Stomach (tissue), 9 donors: ENCODE data around the gene BCL2L1. TPM values are rescaled to one million over a fixed set of nuclear protein-coding genes. Genes with fewer than 3 reads are reported as not detected.

ENCODE experiments used
- DNase-seq, 2 donors: peaks; one replicate each; pipeline versions ENCODE4 v3.0.0 to v3.0.0-alpha.2; 2013 to 2019
- H3K27ac ChIP-seq, 5 donors: fragments of 200-600 bp in 4 of 5; sonication (generic) in 4 of 5; one replicate each; pipeline ENCODE4 v1.5.1; 2013 to 2019; ENCODE audit warnings: mild to moderate bottlenecking in 1 of 5, moderate library complexity in 1 of 5
- H3K27me3 ChIP-seq, 3 donors: fragments of 200-600 bp; sonication (generic); one replicate each; pipeline ENCODE4 v1.5.1; 2017 to 2019; ENCODE audit warnings: mixed run types in 1 of 3
- H3K36me3 ChIP-seq, 4 donors: fragments of 200-600 bp; sonication (generic); 1 replicate in 3 of 4; 2 replicates in 1 of 4; pipeline ENCODE4 v1.5.1; 2016 to 2019
- H3K4me1 ChIP-seq, 4 donors: fragments of 200-600 bp; sonication (generic); one replicate each; pipeline ENCODE4 v1.5.1; 2016 to 2019
- H3K4me3 ChIP-seq, 4 donors: fragments of 200-600 bp; sonication (generic) in 3 of 4; one replicate each; pipeline ENCODE4 v1.5.1; 2016 to 2019; ENCODE audit warnings: mild to moderate bottlenecking in 1 of 4
- H3K9me3 ChIP-seq, 4 donors: fragments of 200-600 bp; sonication (generic); one replicate each; pipeline ENCODE4 v1.5.1; 2016 to 2019
- CTCF ChIP-seq, 7 experiments: fragments of 450-650 bp in 4 of 7; fragments of 200-600 bp in 3 of 7; sonication (generic) in 3 of 7; IDR thresholded peaks; one replicate each; pipeline ENCODE4 v1.5.1; 2016 to 2019; ENCODE audit warnings: antibody characterized with exemption in 7 of 7, control low read depth in 2 of 7, mild to moderate bottlenecking in 1 of 7
- EP300 ChIP-seq: sonication (generic); formaldehyde crosslinking; IDR thresholded peaks from one replicate; pipeline ENCODE4 v1.6.1; 2017; ENCODE audit warnings: antibody characterized with exemption
- POLR2A ChIP-seq, 4 donors: fragments of 450-650 bp; IDR thresholded peaks; one replicate each; pipeline ENCODE4 v1.6.1; 2016; ENCODE audit warnings: antibody characterized with exemption in 4 of 4, control low read depth in 2 of 4, mild to moderate bottlenecking in 1 of 4, moderate library complexity in 1 of 4
- POLR2AphosphoS5 ChIP-seq, 3 donors: sonication (generic); formaldehyde crosslinking; IDR thresholded peaks; one replicate each; pipeline ENCODE4 v1.6.1; 2016; ENCODE audit warnings: antibody characterized with exemption in 3 of 3
- WGBS, 5 donors: extraction: QIAGEN DNeasy Blood & Tissue Kit in 3 of 5; methylation state at CpG; one replicate each; pipeline versions ENCODE4 v1.1.5 to v1.1.7; 2013 to 2018; 5-methylcytosine and 5-hydroxymethylcytosine counted together
- intact Hi-C: fragments of 100-400 bp; cut with DNase I; formaldehyde crosslinking; loops from one replicate; pipeline ENCODE4 v1.15.1; 2023; ENCODE audit warnings: low total_unique reads
- polyA plus RNA-seq, 3 donors: library from polyadenylated mRNA; stranded (reverse); fragments of 200-250 nt; gene quantifications; one replicate each; pipeline ENCODE4 v1.2.3, GENCODE V29; 2013
- total RNA-seq, 5 donors: library from RNA; depleted of rRNA; stranded (reverse); fragments of >200 nt; gene quantifications; one replicate each; pipeline versions ENCODE4 v1.1.0 to v1.2.3, GENCODE V29; 2014 to 2016
- donor health status: healthy with polysubstance abuse.
- donor health status: Bipolar disorder and iron deficiency.
- donor health status: healthy.

The BCL2L1 gene
- total and polyA plus RNA-seq, 8 donors: 47.1 to 210 (median 70.8) TPM

- TF ChIP-seq POLR2AphosphoS5 (IDR thresholded peaks at IDR 0.05) (no peak), CTCF (IDR thresholded peaks at IDR 0.05) (no peak), EP300 (no peak), POLR2A (IDR thresholded peaks at IDR 0.05) (no peak)
- Histone ChIP-seq H3K27me3 (no peaks in the 10 kb centered on the region), H3K9me3 (no peaks in the 10 kb centered on the region), H3K36me3 (peaks cover 0 to 6% (median 0%) of the 10 kb centered on the region in 4 donors), H3K27ac (no peak overlapping the region), H3K4me3 (no peak overlapping the region), H3K4me1 (no peaks in the 10 kb centered on the region)
- intact Hi-C loops: no loop called here
- WGBS, 5 donors: 94 to 100% (median 95%) methylated on average over 3 of the region's 3 CpGs
- DNase-seq: no peak
Observed at GRCh38 chr20:31767805-31768204, 45.1 kb upstream of the BCL2L1 start.

GRCh38 chr20:31764641-31765305 lies 42.1 kb upstream of the BCL2L1 start:
- no peak for DNase-seq
- Histone ChIP-seq H3K4me3 (no peak overlapping the region), H3K27ac (no peak overlapping the region), H3K9me3 (no peaks in the 10 kb centered on the region), H3K36me3 (peaks cover 0 to 6% (median 0%) of the 10 kb centered on the region in 4 donors), H3K4me1 (no peaks in the 10 kb centered on the region), H3K27me3 (no peaks in the 10 kb centered on the region)
- intact Hi-C loops: no loop called here
- no peak for TF ChIP-seq EP300
- TF ChIP-seq POLR2AphosphoS5 (IDR thresholded peaks at IDR 0.05): no peak
- no peak for TF ChIP-seq CTCF (IDR thresholded peaks at IDR 0.05)
- TF ChIP-seq POLR2A (IDR thresholded peaks at IDR 0.05): no peak
- 86 to 95% (median 91%) methylated on average over 2 of the region's 2 CpGs for WGBS, 5 donors

GRCh38 chr20:31760519-31761240 lies 38.0 kb upstream of the BCL2L1 start:
- Histone ChIP-seq H3K4me1 (no peaks in the 10 kb centered on the region), H3K27me3 (no peaks in the 10 kb centered on the region), H3K9me3 (no peaks in the 10 kb centered on the region), H3K4me3 (no peak overlapping the region), H3K27ac (no peak overlapping the region), H3K36me3 (peaks cover 0 to 6% (median 0%) of the 10 kb centered on the region in 4 donors)
- 90 to 91% (median 90%) methylated on average over 6 of the region's 6 CpGs for WGBS, 5 donors
- no peak for DNase-seq
- intact Hi-C loops: no loop called here
- TF ChIP-seq EP300 (no peak), CTCF (IDR thresholded peaks at IDR 0.05) (no peak), POLR2AphosphoS5 (IDR thresholded peaks at IDR 0.05) (no peak), POLR2A (IDR thresholded peaks at IDR 0.05) (no peak)

GRCh38 chr20:31759836-31760518 lies 37.3 kb upstream of the BCL2L1 start:
- intact Hi-C loops: no loop called here
- Histone ChIP-seq H3K27me3 (no peaks in the 10 kb centered on the region), H3K36me3 (peaks cover 0 to 4% (median 0%) of the 10 kb centered on the region in 4 donors), H3K9me3 (no peaks in the 10 kb centered on the region), H3K4me3 (no peak overlapping the region), H3K4me1 (no peaks in the 10 kb centered on the region), H3K27ac (peak overlapping the region in 1 of 5 donors; percentile 20)
- TF ChIP-seq POLR2A (IDR thresholded peaks at IDR 0.05): no peak
- no peak for TF ChIP-seq CTCF (IDR thresholded peaks at IDR 0.05)
- TF ChIP-seq EP300: no peak
- no peak for TF ChIP-seq POLR2AphosphoS5 (IDR thresholded peaks at IDR 0.05)
- no peak for DNase-seq
- WGBS, 5 donors: 37 to 64% (median 44%) methylated on average over 2 of the region's 2 CpGs
